A549 (cell line): ENCODE results near the gene GPR150. TPM values are rescaled to one million over a fixed set of nuclear protein-coding genes. Genes with fewer than 3 reads are reported as not detected.
A peak's percentile ranks its signal among the peaks of the same experiment; 100 is the strongest.
"Not testable (repeated sequence)": the region's sequence is repeated elsewhere in the genome, so short reads cannot be mapped to it uniquely, and the experiment has no call there.

ENCODE experiments used
- ATAC-seq, 2 experiments: fragments of 200-7000 bp in 1 of 2; fragments of >200 bp in 1 of 2; cut with Nextera tagmentation in 1 of 2; cut with Tn5 transposase in 1 of 2; 3 replicates each; pipeline versions ENCODE4 v1.8.0 to v1.9.1; 2018 to 2020; ENCODE audit warnings: mild to moderate bottlenecking in 1 of 2, moderate library complexity in 1 of 2
- CTCF ChIA-PET: fragments of 300-600 bp; sonication (Branson Sonifier 250); formaldehyde crosslinking; extraction: SDS; loops from one replicate; lab custom pipeline; 2021; ENCODE audit warnings: antibody characterized with exemption, inconsistent platforms; lab: Yijun Ruan, JAX
- POLR2A ChIA-PET: fragments of 350-600 bp; formaldehyde crosslinking; extraction: SDS; loops from one replicate; lab custom pipeline; 2021; ENCODE audit warnings: antibody characterized with exemption, inconsistent platforms; lab: Yijun Ruan, JAX
- DNase-seq, 2 experiments: peaks; one replicate each; pipeline versions ENCODE4 v3.0.0 to v3.0.0-alpha.2; 2011 to 2016; ENCODE audit warnings: low read depth in 1 of 2, low spot score in 1 of 2
- FAIRE-seq: peaks from 2 replicates; lab custom pipeline; 2011; peaks lifted over from hg19 to GRCh38; lab: Jason Lieb, UNC
- H3K27ac ChIP-seq, 2 experiments: fragments of >200 bp; sonication (Bioruptor Twin); formaldehyde crosslinking; 3 replicates each; pipeline ENCODE4 v1.5.1; 2016 to 2017
- H3K4me1 ChIP-seq: fragments of >200 bp; sonication (Bioruptor Twin); formaldehyde crosslinking; 3 replicates; pipeline ENCODE4 v1.6.1; 2016
- H3K4me2 ChIP-seq: fragments of >200 bp; sonication (Bioruptor Twin); formaldehyde crosslinking; 3 replicates; pipeline ENCODE4 v1.6.1; 2016
- H3K4me3 ChIP-seq: fragments of >200 bp; sonication (Bioruptor Twin); formaldehyde crosslinking; 3 replicates; pipeline ENCODE4 v1.5.1; 2016
- H3K9me3 ChIP-seq: fragments of >200 bp; sonication (Bioruptor Twin); formaldehyde crosslinking; 3 replicates; pipeline ENCODE4 v1.6.1; 2016
- BHLHE40 ChIP-seq: IDR thresholded peaks from 2 replicates; pipeline ENCODE4 v1.6.1; 2012; ENCODE audit warnings: low read depth, low read length, inconsistent platforms
- HOXB5 ChIP-seq: fragments of 250-450 bp; sonication (Bioruptor Pico); IDR thresholded peaks from 2 replicates; pipeline ENCODE4 v1.5.0; 2020; ENCODE audit warnings: mild to moderate bottlenecking, moderate library complexity
- MAZ ChIP-seq: fragments of 150-350 bp; IDR thresholded peaks from 2 replicates; pipeline ENCODE4 v1.6.1; 2014; ENCODE audit warnings: antibody characterized with exemption, low read depth, low read length, borderline replicate concordance
- MYC ChIP-seq: IDR thresholded peaks from 2 replicates; pipeline ENCODE4 v1.6.1; 2012; ENCODE audit warnings: mild to moderate bottlenecking, inconsistent platforms, low read length, improper control_type of control experiment, borderline replicate concordance
- NPAS2 ChIP-seq: fragments of 250-450 bp; sonication (Bioruptor Pico); IDR thresholded peaks from 2 replicates; pipeline ENCODE4 v1.8.0; 2022; ENCODE audit warnings: mild to moderate bottlenecking, moderate library complexity, borderline replicate concordance
- PHF8 ChIP-seq: fragments of 200-600 bp; sonication (generic); IDR thresholded peaks from 2 replicates; pipeline ENCODE4 v1.6.1; 2016; ENCODE audit warnings: low read depth, mild to moderate bottlenecking, antibody characterized with exemption, moderate library complexity, borderline replicate concordance
- POLR2A ChIP-seq: IDR thresholded peaks from 2 replicates; pipeline ENCODE4 v1.6.1; 2012; ENCODE audit warnings: mild to moderate bottlenecking, low read length
- RAD21 ChIP-seq, 2 experiments: fragments of >200 bp in 1 of 2; sonication (Bioruptor Twin) in 1 of 2; formaldehyde crosslinking in 1 of 2; IDR thresholded peaks in 1 of 2; conservative IDR thresholded peaks in 1 of 2; 2 replicates in 1 of 2; 3 replicates in 1 of 2; pipeline ENCODE4 v1.6.1; 2012 to 2018; ENCODE audit warnings: inconsistent platforms in 1 of 2
- RNF2 ChIP-seq: fragments of 200-600 bp; sonication (generic); IDR thresholded peaks from 2 replicates; pipeline ENCODE4 v1.6.1; 2016; ENCODE audit warnings: low read depth, mild to moderate bottlenecking, antibody characterized with exemption, moderate library complexity, borderline replicate concordance
- SMC3 ChIP-seq: fragments of >200 bp; sonication (Bioruptor Twin); formaldehyde crosslinking; IDR thresholded peaks from 3 replicates; pipeline ENCODE4 v1.6.1; 2018; ENCODE audit warnings: inconsistent platforms
- WGBS: methylation state at CpG from one replicate; pipeline ENCODE4 v1.1.6; 2017; ENCODE audit errors: missing lambda C conversion rate; 5-methylcytosine and 5-hydroxymethylcytosine counted together
- polyA plus RNA-seq, 4 experiments: library from polyadenylated mRNA; depleted of rRNA in 3 of 4; stranded (reverse); fragments of >200 nt; fragmentation: RNase III in 1 of 4; extraction: RNeasy Plus Mini Kit Qiagen cat#74134 plus additional on column Dnase treatment in 1 of 4; gene quantifications; 2 replicates in 3 of 4; 3 replicates in 1 of 4; pipeline ENCODE4 v1.2.3, GENCODE V29; 2011 to 2017
- TF ChIP-seq, protein P1 (sequence below): fragments of >200 bp; sonication (Bioruptor Twin); formaldehyde crosslinking; IDR thresholded peaks from 3 replicates; pipeline ENCODE4 v1.5.1; 2016
- TF ChIP-seq, protein P2 (sequence below): IDR thresholded peaks from 2 replicates; pipeline ENCODE4 v1.6.1; 2012; ENCODE audit warnings: low read depth, borderline replicate concordance
- TF ChIP-seq, protein P3 (sequence below): fragments of 250-450 bp; sonication (Bioruptor Pico); IDR thresholded peaks from 2 replicates; pipeline ENCODE4 v1.5.0; 2021; ENCODE audit warnings: mild to moderate bottlenecking, moderate library complexity, borderline replicate concordance
- TF ChIP-seq, protein P4 (sequence below): fragments of 450-650 bp; IDR thresholded peaks from 2 replicates; pipeline ENCODE4 v1.6.1; 2014; ENCODE audit warnings: antibody characterized with exemption
- TF ChIP-seq, protein P5 (sequence below): fragments of >200 bp; sonication (Bioruptor Twin); formaldehyde crosslinking; IDR thresholded peaks from 3 replicates; pipeline ENCODE4 v1.6.1; 2016
- TF ChIP-seq, protein P6 (sequence below): fragments of 250-450 bp; sonication (Bioruptor Pico); IDR thresholded peaks from 2 replicates; pipeline ENCODE4 v1.5.0; 2020; ENCODE audit warnings: low read depth, mild to moderate bottlenecking, moderate library complexity
- TF ChIP-seq, protein P7 (sequence below): IDR thresholded peaks from 2 replicates; pipeline ENCODE4 v1.6.1; 2012

GPR150 gene
- polyA plus RNA-seq, 2 of the 4 experiments (the other 2 are of a cell fraction): 0.13 TPM; not detected in 1

DNA sequence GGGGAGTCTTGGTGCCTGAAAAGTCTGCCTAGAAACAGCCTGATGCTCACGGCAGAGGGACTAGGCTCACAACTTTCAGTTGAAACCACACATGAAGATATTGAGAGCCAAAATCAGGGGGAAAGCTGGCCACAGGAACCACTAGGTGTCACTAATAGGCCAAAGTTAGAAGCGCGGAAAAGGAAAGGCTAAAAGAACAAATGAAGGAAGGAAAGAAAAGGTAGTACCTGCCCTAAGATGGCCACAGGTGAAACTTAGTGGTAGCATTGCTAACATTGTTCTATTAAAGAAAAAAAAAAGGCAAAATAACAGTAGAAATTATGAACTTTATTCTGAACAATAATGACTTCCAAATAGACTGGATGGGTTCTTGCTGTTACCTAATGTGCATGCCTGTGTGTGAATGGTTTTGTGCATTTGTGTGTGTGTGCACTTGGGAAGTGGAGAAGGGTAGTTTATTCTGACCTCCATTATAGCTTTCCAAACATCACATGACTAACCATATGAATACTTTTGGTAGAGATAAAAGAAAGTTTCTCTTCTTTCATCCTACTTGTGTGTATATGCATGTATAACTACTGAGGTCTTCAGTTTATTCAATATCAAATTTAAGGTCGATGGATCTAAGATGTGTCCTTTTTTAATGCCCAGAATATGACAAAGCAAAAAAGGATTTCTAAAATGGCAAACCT is 24.6 kb downstream of the GPR150 start:
- peak; percentile 49 to 68 for DNase-seq
- POLR2A ChIA-PET: interaction anchor here (1.0 kb wide), 1 partner anchor 190 kb away, joined by 8 read pairs; no protein-coding TSS in a partner anchor

GRCh38 chr5:95646226-95646568 is 26.3 kb downstream of the GPR150 start:
- Histone ChIP-seq H3K4me3 (0 out of 3 replicates have a peak overlapping the region, but pooled peaks have one; percentile 10), H3K4me2 (peak overlapping the region; percentile 89), H3K27ac (peak overlapping the region; percentile 68 to 85; a peak in 5 of 6 replicates), H3K4me1 (peaks cover 14% of the 10 kb centered on the region)
- ATAC-seq, DNase-seq, FAIRE-seq, H3K9me3 ChIP-seq: not testable (repeated sequence)
- POLR2A ChIA-PET: interaction anchor here (0.6 to 2.1 kb wide), 16 partner anchors 9 to 202 kb away, joined by 3 to 32 read pairs (median 4); partner anchors contain the start of genes ARSK, GLRX, RHOBTB3 and SKIC3
- WGBS: 78% methylated on average over 17 of the region's 17 CpGs
- CTCF ChIA-PET: interaction anchor here (0.8 to 7.7 kb wide), 14 partner anchors 9 to 297 kb away, joined by 3 to 104 read pairs (median 4); partner anchors contain the start of gene RHOBTB3

More for the DNA sequence above, 24.6 kb downstream of the GPR150 start:
- 5% methylated on average over 4 of the region's 4 CpGs for WGBS
- peaks cover 14% of the 10 kb centered on the region for H3K4me1 ChIP-seq
- TF ChIP-seq RAD21 (conservative IDR thresholded peaks at IDR 0.05 in 1 of 2, IDR thresholded peaks at IDR 0.05 in 1 of 2) (peak; percentile 90 to 91), RNF2 (no peak), SMC3 (peak; percentile 76), MYC (no peak)
- TF ChIP-seq, protein P1, sequence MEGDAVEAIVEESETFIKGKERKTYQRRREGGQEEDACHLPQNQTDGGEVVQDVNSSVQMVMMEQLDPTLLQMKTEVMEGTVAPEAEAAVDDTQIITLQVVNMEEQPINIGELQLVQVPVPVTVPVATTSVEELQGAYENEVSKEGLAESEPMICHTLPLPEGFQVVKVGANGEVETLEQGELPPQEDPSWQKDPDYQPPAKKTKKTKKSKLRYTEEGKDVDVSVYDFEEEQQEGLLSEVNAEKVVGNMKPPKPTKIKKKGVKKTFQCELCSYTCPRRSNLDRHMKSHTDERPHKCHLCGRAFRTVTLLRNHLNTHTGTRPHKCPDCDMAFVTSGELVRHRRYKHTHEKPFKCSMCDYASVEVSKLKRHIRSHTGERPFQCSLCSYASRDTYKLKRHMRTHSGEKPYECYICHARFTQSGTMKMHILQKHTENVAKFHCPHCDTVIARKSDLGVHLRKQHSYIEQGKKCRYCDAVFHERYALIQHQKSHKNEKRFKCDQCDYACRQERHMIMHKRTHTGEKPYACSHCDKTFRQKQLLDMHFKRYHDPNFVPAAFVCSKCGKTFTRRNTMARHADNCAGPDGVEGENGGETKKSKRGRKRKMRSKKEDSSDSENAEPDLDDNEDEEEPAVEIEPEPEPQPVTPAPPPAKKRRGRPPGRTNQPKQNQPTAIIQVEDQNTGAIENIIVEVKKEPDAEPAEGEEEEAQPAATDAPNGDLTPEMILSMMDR: peak; percentile 82
- TF ChIP-seq, all 56 proteins: peak for 3
- CTCF ChIA-PET: interaction anchor here (0.6 to 7.7 kb wide), 31 partner anchors 9 to 1042 kb away, joined by 3 to 104 read pairs (median 4); no protein-coding TSS in a partner anchor
- Histone ChIP-seq H3K4me2 (peak overlapping the region; percentile 17; the same call in 1 of the 3 replicates), H3K4me3 (no peak overlapping the region), H3K27ac (peak overlapping the region; percentile 24 to 85; a peak in 1 of 6 replicates), H3K9me3 (no peaks in the 10 kb centered on the region)
- ATAC-seq (peak; percentile 14 to 22; a peak in 1 of 6 replicates), FAIRE-seq (peak; percentile 51)

DNA sequence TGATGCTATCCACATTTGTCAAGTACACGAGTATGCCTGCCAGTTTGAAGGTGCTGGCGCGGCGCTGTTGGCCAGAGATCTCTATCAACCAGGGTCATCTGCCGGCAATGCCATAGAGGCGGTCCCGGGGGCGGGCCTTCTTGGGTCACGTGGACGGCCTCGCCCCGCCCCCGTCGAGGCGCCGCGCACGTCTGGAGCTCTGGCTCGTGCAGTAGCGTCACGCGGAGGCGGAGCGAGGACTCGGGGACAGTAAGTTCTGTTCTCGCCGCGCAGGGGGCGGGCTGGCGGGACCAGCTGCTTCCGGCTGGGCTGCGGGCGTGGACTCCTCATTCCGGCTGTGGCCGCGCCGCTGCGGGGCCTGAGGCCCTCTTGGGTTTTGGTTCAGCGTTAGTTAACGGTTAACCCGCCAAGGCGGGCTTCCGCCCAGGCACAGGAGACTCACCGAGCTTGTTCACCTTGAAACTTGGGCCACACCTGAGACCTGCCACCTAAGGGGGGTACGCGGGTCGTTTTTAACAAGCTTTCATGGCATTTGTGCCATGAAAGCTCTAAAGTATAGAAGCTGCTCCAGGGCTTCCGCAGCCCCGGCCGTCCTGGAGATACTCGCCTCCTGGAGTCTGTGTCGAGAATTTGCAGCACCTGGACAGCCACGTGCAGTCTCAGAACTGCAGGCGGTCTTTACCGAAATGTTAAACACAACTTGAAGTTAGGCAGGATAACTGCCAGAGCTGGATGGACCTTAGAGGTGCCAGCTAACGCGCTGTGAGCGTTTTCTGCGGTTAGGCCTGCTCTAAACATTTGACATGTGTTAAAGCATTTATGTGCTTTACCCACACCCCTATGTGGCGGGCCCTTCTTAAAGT is 26.9 kb downstream of the GPR150 start, which contains the start of gene RFESD:
Gene RFESD, plus strand, starts transcription at position 209 of the 863 bp plus-strand sequence. CDS start 5,495 bp downstream, outside the sequence.
- peaks cover 14% of the 10 kb centered on the region for H3K4me1 ChIP-seq
- CTCF ChIA-PET: interaction anchor here (0.6 to 7.7 kb wide), 17 partner anchors 9 to 297 kb away, joined by 3 to 104 read pairs (median 4); partner anchors contain the start of genes GLRX and RHOBTB3
- ATAC-seq: peak; percentile 98
- DNase-seq: peak; percentile 83 to 99
- H3K4me2 ChIP-seq: peak within 1 kb of the TSS; percentile 89
- 2% methylated on average over 31 of the region's 60 CpGs for WGBS
- peak within 1 kb of the TSS; percentile 47 for H3K4me3 ChIP-seq
- POLR2A ChIA-PET: interaction anchor here (0.6 to 2.1 kb wide), 16 partner anchors 9 to 201 kb away, joined by 3 to 32 read pairs (median 4); partner anchors contain the start of genes ARSK, GLRX, RHOBTB3 and SKIC3
- FAIRE-seq: no peak
- peak within 1 kb of the TSS; percentile 85 to 87 for H3K27ac ChIP-seq
- H3K9me3 ChIP-seq: no peaks in the 10 kb centered on the region
- no peak for TF ChIP-seq MAZ
- TF ChIP-seq PHF8: peak; percentile 91
- peak; percentile 73 for TF ChIP-seq POLR2A
- TF ChIP-seq, protein P2, sequence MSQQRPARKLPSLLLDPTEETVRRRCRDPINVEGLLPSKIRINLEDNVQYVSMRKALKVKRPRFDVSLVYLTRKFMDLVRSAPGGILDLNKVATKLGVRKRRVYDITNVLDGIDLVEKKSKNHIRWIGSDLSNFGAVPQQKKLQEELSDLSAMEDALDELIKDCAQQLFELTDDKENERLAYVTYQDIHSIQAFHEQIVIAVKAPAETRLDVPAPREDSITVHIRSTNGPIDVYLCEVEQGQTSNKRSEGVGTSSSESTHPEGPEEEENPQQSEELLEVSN: peak; percentile 72
- TF ChIP-seq, protein P3, sequence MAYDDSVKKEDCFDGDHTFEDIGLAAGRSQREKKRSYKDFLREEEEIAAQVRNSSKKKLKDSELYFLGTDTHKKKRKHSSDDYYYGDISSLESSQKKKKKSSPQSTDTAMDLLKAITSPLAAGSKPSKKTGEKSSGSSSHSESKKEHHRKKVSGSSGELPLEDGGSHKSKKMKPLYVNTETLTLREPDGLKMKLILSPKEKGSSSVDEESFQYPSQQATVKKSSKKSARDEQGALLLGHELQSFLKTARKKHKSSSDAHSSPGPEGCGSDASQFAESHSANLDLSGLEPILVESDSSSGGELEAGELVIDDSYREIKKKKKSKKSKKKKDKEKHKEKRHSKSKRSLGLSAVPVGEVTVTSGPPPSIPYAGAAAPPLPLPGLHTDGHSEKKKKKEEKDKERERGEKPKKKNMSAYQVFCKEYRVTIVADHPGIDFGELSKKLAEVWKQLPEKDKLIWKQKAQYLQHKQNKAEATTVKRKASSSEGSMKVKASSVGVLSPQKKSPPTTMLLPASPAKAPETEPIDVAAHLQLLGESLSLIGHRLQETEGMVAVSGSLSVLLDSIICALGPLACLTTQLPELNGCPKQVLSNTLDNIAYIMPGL (CRISPR knock-in tag): no peak
- TF ChIP-seq, protein P4, sequence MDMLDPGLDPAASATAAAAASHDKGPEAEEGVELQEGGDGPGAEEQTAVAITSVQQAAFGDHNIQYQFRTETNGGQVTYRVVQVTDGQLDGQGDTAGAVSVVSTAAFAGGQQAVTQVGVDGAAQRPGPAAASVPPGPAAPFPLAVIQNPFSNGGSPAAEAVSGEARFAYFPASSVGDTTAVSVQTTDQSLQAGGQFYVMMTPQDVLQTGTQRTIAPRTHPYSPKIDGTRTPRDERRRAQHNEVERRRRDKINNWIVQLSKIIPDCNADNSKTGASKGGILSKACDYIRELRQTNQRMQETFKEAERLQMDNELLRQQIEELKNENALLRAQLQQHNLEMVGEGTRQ: peak; percentile 98
- peak; percentile 92 for TF ChIP-seq BHLHE40
- TF ChIP-seq, protein P5, sequence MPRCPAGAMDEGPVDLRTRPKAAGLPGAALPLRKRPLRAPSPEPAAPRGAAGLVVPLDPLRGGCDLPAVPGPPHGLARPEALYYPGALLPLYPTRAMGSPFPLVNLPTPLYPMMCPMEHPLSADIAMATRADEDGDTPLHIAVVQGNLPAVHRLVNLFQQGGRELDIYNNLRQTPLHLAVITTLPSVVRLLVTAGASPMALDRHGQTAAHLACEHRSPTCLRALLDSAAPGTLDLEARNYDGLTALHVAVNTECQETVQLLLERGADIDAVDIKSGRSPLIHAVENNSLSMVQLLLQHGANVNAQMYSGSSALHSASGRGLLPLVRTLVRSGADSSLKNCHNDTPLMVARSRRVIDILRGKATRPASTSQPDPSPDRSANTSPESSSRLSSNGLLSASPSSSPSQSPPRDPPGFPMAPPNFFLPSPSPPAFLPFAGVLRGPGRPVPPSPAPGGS: peak; percentile 72; the same call in 1 of the 3 replicates
- TF ChIP-seq HOXB5 (CRISPR knock-in tag): 0 out of 2 replicates have a peak, but pooled peaks have one; percentile 61
- TF ChIP-seq RAD21 (conservative IDR thresholded peaks at IDR 0.05 in 1 of 2, IDR thresholded peaks at IDR 0.05 in 1 of 2): peak in 1 of 2 experiments; percentile 32; a peak in 1 of 5 replicates
- TF ChIP-seq SMC3: no peak
- TF ChIP-seq, protein P6, sequence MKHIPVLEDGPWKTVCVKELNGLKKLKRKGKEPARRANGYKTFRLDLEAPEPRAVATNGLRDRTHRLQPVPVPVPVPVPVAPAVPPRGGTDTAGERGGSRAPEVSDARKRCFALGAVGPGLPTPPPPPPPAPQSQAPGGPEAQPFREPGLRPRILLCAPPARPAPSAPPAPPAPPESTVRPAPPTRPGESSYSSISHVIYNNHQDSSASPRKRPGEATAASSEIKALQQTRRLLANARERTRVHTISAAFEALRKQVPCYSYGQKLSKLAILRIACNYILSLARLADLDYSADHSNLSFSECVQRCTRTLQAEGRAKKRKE (CRISPR knock-in tag): peak; percentile 51; the same call in 1 of the 2 replicates
- peak; percentile 81; the same call in 1 of the 2 replicates for TF ChIP-seq NPAS2 (CRISPR knock-in tag)
- TF ChIP-seq, protein P7, sequence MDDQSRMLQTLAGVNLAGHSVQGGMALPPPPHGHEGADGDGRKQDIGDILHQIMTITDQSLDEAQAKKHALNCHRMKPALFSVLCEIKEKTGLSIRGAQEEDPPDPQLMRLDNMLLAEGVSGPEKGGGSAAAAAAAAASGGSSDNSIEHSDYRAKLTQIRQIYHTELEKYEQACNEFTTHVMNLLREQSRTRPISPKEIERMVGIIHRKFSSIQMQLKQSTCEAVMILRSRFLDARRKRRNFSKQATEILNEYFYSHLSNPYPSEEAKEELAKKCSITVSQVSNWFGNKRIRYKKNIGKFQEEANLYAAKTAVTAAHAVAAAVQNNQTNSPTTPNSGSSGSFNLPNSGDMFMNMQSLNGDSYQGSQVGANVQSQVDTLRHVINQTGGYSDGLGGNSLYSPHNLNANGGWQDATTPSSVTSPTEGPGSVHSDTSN: peak; percentile 80
